HepG2 (cell line): ENCODE data around the gene HOXB5. TPM values are rescaled to one million over a fixed set of nuclear protein-coding genes. Genes with fewer than 3 reads are reported as not detected.

Experiments used
- ATAC-seq: fragments of 200-7000 bp; cut with Tn5 transposase; 3 replicates; pipeline ENCODE4 v1.9.1; 2020; ENCODE audit warnings: mild to moderate bottlenecking, moderate library complexity
- BruUV-seq: library from RNA; stranded (reverse); fragments of 400-500 nt; replicated peaks from 2 replicates; lab custom pipeline; 2021; lab: Mats Ljungman, UMichigan
- CTCF ChIA-PET: fragments of 300-600 bp; formaldehyde crosslinking; extraction: SDS; loops from one replicate; lab custom pipeline; 2021; ENCODE audit warnings: low total read pairs, inconsistent platforms, low intra/inter-chr PET ratio; lab: Yijun Ruan, JAX
- POLR2A ChIA-PET: fragments of 350-600 bp; sonication (Branson Sonifier 250); formaldehyde crosslinking; loops from one replicate; lab custom pipeline; 2020; ENCODE audit warnings: antibody characterized with exemption, inconsistent platforms; lab: Yijun Ruan, JAX
- DNase-seq: peaks from one replicate; pipeline ENCODE4 v3.0.0-alpha.2; 2015; ENCODE audit warnings: low spot score
- FAIRE-seq: peaks from 3 replicates; lab custom pipeline; 2011; peaks lifted over from hg19 to GRCh38; lab: Jason Lieb, UNC
- H2AFZ ChIP-seq: one replicate; pipeline ENCODE4 v1.6.1; 2011; ENCODE audit warnings: low read length, inconsistent platforms
- H3K27ac ChIP-seq: fragments of 300-600 bp; 3 replicates; pipeline ENCODE4 v1.8.0; 2011; ENCODE audit warnings: mixed run types, mild to moderate bottlenecking, mixed read lengths, low read length, inconsistent platforms; ENCODE audit not compliant: insufficient read depth; ENCODE audit errors: extremely low read length
- H3K27me3 ChIP-seq, 2 experiments: fragments of 200-600 bp in 1 of 2; 2 replicates in 1 of 2; 3 replicates in 1 of 2; pipeline versions ENCODE4 v1.6.0 to v1.8.0; 2011; ENCODE audit warnings: low read length in 2 of 2, mild to moderate bottlenecking in 2 of 2, moderate library complexity in 2 of 2, inconsistent platforms in 1 of 2; ENCODE audit not compliant: insufficient read depth in 2 of 2, control insufficient read depth in 1 of 2
- H3K36me3 ChIP-seq, 2 experiments: fragments of 200-600 bp in 1 of 2; replicated peaks in 1 of 2; 2 replicates in 1 of 2; 3 replicates in 1 of 2; pipeline versions ENCODE4 v1.5.1 to v1.8.0; 2011; ENCODE audit warnings: low read length in 2 of 2, inconsistent platforms in 1 of 2; ENCODE audit not compliant: insufficient read depth in 2 of 2, control insufficient read depth in 1 of 2
- H3K4me1 ChIP-seq: 2 replicates; pipeline ENCODE4 v1.5.1; 2012; ENCODE audit warnings: low read length, inconsistent platforms; ENCODE audit not compliant: insufficient read depth
- H3K4me2 ChIP-seq: 2 replicates; pipeline ENCODE4 v1.6.0; 2011; ENCODE audit warnings: low read depth, low read length, inconsistent platforms
- H3K4me3 ChIP-seq, 3 experiments: fragments of 200-600 bp in 1 of 3; sonication (generic), shearing (Covaris generic) in 1 of 3; replicated peaks in 1 of 3; 2 replicates each; pipeline ENCODE4 v1.5.1; 2011 to 2016; ENCODE audit warnings: low read length in 3 of 3, inconsistent platforms in 2 of 3, low read depth in 2 of 3, mild to moderate bottlenecking in 2 of 3, control low read depth in 1 of 3, mixed read lengths in 1 of 3; ENCODE audit not compliant: insufficient read depth in 1 of 3
- H3K79me2 ChIP-seq: one replicate; pipeline ENCODE4 v1.6.1; 2011; ENCODE audit warnings: low read length, inconsistent platforms; ENCODE audit not compliant: insufficient read depth
- H3K9ac ChIP-seq: 2 replicates; pipeline ENCODE4 v1.6.0; 2011; ENCODE audit warnings: mild to moderate bottlenecking, low read depth, low read length, inconsistent platforms; ENCODE audit not compliant: insufficient read depth
- H3K9me3 ChIP-seq: 2 replicates; pipeline ENCODE4 v1.5.1; 2012; ENCODE audit warnings: mild to moderate bottlenecking, low read length
- H4K20me1 ChIP-seq: 2 replicates; pipeline ENCODE4 v1.6.0; 2011; ENCODE audit warnings: inconsistent platforms, mild to moderate bottlenecking, low read length, moderate library complexity; ENCODE audit not compliant: insufficient read depth
- FIP1L1 ChIP-seq: fragments of 200-400 bp; formaldehyde crosslinking; IDR thresholded peaks from 2 replicates; pipeline ENCODE4 v1.6.1; 2018; ENCODE audit warnings: low read depth, mild to moderate bottlenecking, low read length, moderate library complexity, borderline replicate concordance; ENCODE audit not compliant: insufficient read depth
- SMAD3 ChIP-seq: sonication (generic); formaldehyde crosslinking; IDR thresholded peaks from 2 replicates; pipeline ENCODE4 v1.4.0; 2020; ENCODE audit warnings: missing genetic modification reagents
- SMYD3 ChIP-seq: sonication (generic); formaldehyde crosslinking; IDR thresholded peaks from 2 replicates; pipeline ENCODE4 v1.8.1; 2023; ENCODE audit warnings: mild to moderate bottlenecking, missing genetic modification reagents
- SPEN ChIP-seq: sonication (generic); formaldehyde crosslinking; IDR thresholded peaks from 2 replicates; pipeline ENCODE4 v1.5.1; 2020; ENCODE audit warnings: low read depth, mild to moderate bottlenecking, missing genetic modification reagents
- TEAD2 ChIP-seq: sonication (generic); formaldehyde crosslinking; IDR thresholded peaks from 2 replicates; pipeline ENCODE4 v1.9.0; 2021; ENCODE audit warnings: missing genetic modification reagents
- WGBS: methylation state at CpG from one replicate; pipeline ENCODE4 v1.1.6; 2017; ENCODE audit warnings: low lambda C conversion rate; 5-methylcytosine and 5-hydroxymethylcytosine counted together
- in situ Hi-C: cut with HindIII; loops from 2 replicates; pipeline ENCODE4 v1.10.0; 2017; ENCODE audit warnings: low pct_unique_long_range_greater_than_20kb; ENCODE audit not compliant: extremely low pct_ligation_motif_present
- intact Hi-C: fragments of 100-400 bp; cut with micrococcal nuclease; formaldehyde crosslinking; loops from one replicate; pipeline ENCODE4 v1.10.0; 2022; ENCODE audit not compliant: unreplicated experiment
- polyA plus RNA-seq, 8 experiments: library from polyadenylated mRNA; depleted of rRNA in 3 of 8; stranded (reverse) in 7 of 8; unstranded in 1 of 8; fragments of >200 nt; fragmentation: Illumina TruSeq in 4 of 8; extraction: Trizol in 4 of 8; gene quantifications; 2 replicates each; pipeline versions ENCODE4 v1.2.1 to v1.2.3, GENCODE V29; 2011 to 2016; ENCODE audit warnings: low read depth in 4 of 8, missing spikeins in 1 of 8, mixed read lengths in 1 of 8; ENCODE audit not compliant: insufficient read depth in 1 of 8
- total RNA-seq, 5 experiments: library from RNA; depleted of rRNA; stranded (reverse); fragments of >200 nt; fragmentation: Illumina TruSeq; extraction: Trizol; gene quantifications; 2 replicates each; pipeline ENCODE4 v1.2.3, GENCODE V29; 2016; ENCODE audit warnings: low read depth in 1 of 5
- TF ChIP-seq, protein P1 (sequence below), 2 experiments: sonication (generic) in 1 of 2; formaldehyde crosslinking in 1 of 2; IDR thresholded peaks; 2 replicates each; pipeline versions ENCODE4 v1.4.0 to v1.6.1; 2016 to 2020; ENCODE audit warnings: borderline replicate concordance in 1 of 2, low read depth in 1 of 2, mild to moderate bottlenecking in 1 of 2, missing genetic modification reagents in 1 of 2

HOXB5 gene
- total and polyA plus RNA-seq, 2 of the 13 experiments (the other 11 are each of a cell fraction or from before 2014, with no cell fraction given) = not detected

DNA sequence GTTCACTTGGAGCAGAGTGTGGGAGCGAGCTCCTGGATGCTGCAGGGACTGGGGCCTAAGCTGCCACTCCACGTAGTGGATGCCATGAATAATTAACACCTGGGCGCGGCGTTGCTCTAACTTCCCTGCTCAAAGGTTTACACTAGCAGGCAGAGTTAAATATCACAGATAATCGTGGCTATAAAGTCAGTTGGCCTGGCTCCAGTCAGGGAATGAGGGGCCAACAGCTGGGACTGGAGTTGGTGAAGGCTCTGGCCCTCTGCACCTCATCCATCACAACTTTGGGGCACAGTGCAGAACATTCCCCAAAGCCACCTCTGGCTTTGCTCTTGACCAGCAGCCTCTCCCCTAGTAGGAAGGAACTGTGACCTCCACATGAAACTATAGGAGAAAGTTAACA lies 26.4 kb downstream of the HOXB5 start (continued):
- TF ChIP-seq FIP1L1 = no peak

DNA sequence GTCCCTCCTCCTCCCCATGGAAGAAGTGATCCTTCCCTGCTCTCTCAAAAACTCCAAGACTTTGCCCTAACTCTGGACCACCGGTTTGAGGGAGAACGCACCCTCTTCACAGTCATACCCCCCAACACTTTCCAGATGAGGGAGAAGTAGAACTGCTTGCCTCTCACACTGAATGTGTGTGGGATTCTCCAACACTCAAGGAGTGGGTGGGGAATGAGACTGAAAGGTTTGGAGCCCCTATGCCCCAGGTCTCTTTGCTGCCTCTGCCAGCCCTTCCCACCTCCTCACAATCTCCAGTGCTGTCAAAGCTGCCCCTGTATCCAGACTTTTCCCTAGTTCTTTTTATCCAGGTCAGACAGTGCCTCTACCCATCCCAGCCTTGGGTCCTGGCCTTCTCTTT lies 26.9 kb downstream of the HOXB5 start:
- Histone ChIP-seq H3K4me3 (no peak overlapping the region), H3K9ac (no peak overlapping the region), H3K27ac (no peak overlapping the region), H3K36me3 (no peaks in the 10 kb centered on the region), H3K4me2 (no peak overlapping the region), H3K79me2 (no peaks in the 10 kb centered on the region), H3K9me3 (no peaks in the 10 kb centered on the region), H3K27me3 (peaks cover 12 to 95% of the 10 kb centered on the region in 2 experiments), H4K20me1 (0 out of 2 replicates have a peak, but pooled peaks cover 4% of the 10 kb centered on the region), H3K4me1 (no peaks in the 10 kb centered on the region), H2AFZ (no peak overlapping the region)
- BruUV-seq = no TSS peak
- 0% methylated on average over 2 of the region's 2 CpGs for WGBS
- CTCF ChIA-PET = no interaction called here
- DNase-seq (no peak), ATAC-seq (no peak), FAIRE-seq (no peak)
- in situ Hi-C loops = no loop called here
- TF ChIP-seq SMAD3 (CRISPR knock-in tag) (no peak), TEAD2 (CRISPR knock-in tag) (no peak), SPEN (no peak), SMYD3 (CRISPR knock-in tag) (no peak)
- TF ChIP-seq, protein P1, sequence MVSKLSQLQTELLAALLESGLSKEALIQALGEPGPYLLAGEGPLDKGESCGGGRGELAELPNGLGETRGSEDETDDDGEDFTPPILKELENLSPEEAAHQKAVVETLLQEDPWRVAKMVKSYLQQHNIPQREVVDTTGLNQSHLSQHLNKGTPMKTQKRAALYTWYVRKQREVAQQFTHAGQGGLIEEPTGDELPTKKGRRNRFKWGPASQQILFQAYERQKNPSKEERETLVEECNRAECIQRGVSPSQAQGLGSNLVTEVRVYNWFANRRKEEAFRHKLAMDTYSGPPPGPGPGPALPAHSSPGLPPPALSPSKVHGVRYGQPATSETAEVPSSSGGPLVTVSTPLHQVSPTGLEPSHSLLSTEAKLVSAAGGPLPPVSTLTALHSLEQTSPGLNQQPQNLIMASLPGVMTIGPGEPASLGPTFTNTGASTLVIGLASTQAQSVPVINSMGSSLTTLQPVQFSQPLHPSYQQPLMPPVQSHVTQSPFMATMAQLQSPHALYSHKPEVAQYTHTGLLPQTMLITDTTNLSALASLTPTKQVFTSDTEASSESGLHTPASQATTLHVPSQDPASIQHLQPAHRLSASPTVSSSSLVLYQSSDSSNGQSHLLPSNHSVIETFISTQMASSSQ (IDR thresholded peaks at IDR 0.05; ENCODE audit: low read depth) = no peak
- TF ChIP-seq, protein P1 (CRISPR knock-in tag; IDR thresholded peaks at IDR 0.05; ENCODE audit: borderline replicate concordance) = no peak
- POLR2A ChIA-PET = no interaction called here
- intact Hi-C loops = no loop called here
